Activated naive CD4-positive, alpha-beta T cell treated with anti-CD3 and anti-CD28 coated beads for 36 hours (primary cell): ENCODE measurements around the gene SRGAP3. TPM values are rescaled to one million over a fixed set of nuclear protein-coding genes. Genes with fewer than 3 reads are reported as not detected.
A peak's percentile ranks its signal among the peaks of the same experiment; 100 is the strongest.

Experiments
- CTCF ChIA-PET: fragments of 350-600 bp; sonication (Branson Sonifier 250); formaldehyde crosslinking; loops from one replicate; lab custom pipeline; 2021; ENCODE audit warnings: antibody characterized with exemption; lab: Charles Lee
- DNase-seq: peaks from one replicate; pipeline ENCODE4 v3.0.0-alpha.2; 2020
- H3K27ac Mint-ChIP-seq: one replicate; pipeline ENCODE4 v1.8.0; 2021; ENCODE audit warnings: mild to moderate bottlenecking, mixed read lengths
- H3K27me3 Mint-ChIP-seq: one replicate; pipeline ENCODE4 v1.8.0; 2021; ENCODE audit warnings: low read depth, mixed read lengths
- H3K36me3 Mint-ChIP-seq: one replicate; pipeline ENCODE4 v1.8.0; 2021; ENCODE audit warnings: low read depth, mixed read lengths
- H3K4me1 Mint-ChIP-seq: one replicate; pipeline ENCODE4 v1.8.0; 2021; ENCODE audit warnings: low read depth, mixed read lengths
- H3K4me3 Mint-ChIP-seq: one replicate; pipeline ENCODE4 v1.8.0; 2021; ENCODE audit warnings: mild to moderate bottlenecking, moderate library complexity, mixed read lengths
- H3K9me3 Mint-ChIP-seq: one replicate; pipeline ENCODE4 v1.8.0; 2021; ENCODE audit warnings: mixed read lengths
- intact Hi-C: fragments of 100-400 bp; cut with micrococcal nuclease; formaldehyde crosslinking; loops from one replicate; pipeline ENCODE4 v1.15.1; 2023
- total RNA-seq, 2 experiments: library from RNA; stranded (reverse); gene quantifications; one replicate each; pipeline ENCODE4 v1.2.3, GENCODE V29; 2021

The SRGAP3 gene
- total RNA-seq, 2 experiments from 2014 or later, result 2.4 to 2.5 TPM

DNA sequence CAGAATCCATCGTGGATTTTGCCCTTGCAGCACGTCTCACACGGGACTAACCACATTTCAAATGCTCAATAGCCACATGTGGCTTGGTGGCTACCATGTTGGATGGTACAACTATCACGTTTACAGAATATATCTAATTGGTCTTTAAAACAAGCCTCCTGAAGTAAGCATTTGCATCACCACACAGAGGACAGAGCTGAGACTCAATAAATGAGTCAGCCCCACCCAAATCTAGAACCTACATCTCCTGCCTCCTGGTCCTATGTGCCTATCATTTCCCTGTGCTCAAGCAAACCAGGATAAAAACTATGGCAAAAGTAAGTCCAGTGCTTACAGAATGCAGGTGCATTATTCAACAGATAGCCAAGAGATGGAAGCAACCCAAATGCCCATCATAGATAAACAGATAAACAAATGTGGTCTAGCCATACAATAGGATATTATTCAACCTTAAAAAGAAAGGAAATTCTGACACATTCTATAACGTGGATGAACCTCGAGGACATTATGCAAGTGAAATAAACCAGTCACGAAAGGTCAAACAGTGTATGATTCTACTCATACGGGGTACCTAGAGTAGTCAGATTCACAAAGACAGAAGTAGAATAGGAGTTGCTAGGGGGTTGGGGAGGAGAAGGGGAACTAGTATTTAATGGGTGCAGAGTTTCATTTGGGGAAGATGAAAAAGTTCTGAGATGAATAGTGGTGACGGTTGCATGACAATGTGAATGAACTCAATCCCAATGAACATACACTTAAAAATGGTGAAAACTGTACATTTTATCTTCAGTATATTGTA is 43.9 kb downstream of the SRGAP3 start:
- no peaks in the 10 kb centered on the region for H3K36me3 Mint-ChIP-seq
- H3K9me3 Mint-ChIP-seq, result no peaks in the 10 kb centered on the region
- no peaks in the 10 kb centered on the region for H3K4me1 Mint-ChIP-seq
- H3K27me3 Mint-ChIP-seq, result no peaks in the 10 kb centered on the region
- DNase-seq, result no peak
- no peak overlapping the region for H3K27ac Mint-ChIP-seq
- no peak overlapping the region for H3K4me3 Mint-ChIP-seq
- intact Hi-C loops, result no loop called here
- CTCF ChIA-PET, result no interaction called here

DNA sequence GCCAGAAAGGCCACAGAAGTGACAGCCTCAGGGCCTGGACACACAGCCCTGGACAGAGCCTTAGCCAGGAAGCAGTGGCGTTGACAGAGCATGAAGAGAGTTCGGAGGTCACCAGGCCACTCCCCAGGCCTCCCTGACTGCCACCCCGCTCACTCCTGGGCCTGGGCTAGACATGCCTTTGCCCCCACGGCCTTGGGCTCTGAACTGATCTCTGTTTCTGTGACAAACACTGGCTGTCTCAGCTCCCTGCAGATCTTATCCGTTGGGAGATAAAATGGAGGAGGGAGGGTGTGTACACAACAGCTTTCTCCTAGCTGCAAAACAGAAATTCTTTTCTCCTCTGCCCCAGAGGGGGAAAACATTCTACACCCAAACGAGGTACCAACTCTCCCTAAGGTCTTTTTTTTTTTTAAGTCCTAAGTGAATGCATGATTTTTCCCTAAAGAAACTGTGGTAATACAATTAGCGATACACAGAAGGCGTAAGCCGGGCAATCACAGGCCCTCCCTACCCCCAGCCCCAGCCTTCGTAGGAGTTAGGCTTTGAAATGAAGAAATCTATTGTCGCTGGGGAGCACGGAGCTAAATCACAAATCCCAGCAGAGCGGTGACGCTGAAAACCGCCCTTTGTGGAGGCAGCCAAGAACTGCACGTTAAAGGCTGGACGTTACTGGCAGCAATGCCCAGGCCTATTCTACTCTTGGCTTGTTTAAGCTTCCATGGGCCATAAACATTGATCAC is 45.0 kb downstream of the SRGAP3 start:
- Mint-ChIP-seq H3K4me3 (no peak overlapping the region), H3K4me1 (no peaks in the 10 kb centered on the region), H3K9me3 (no peaks in the 10 kb centered on the region), H3K36me3 (no peaks in the 10 kb centered on the region), H3K27me3 (no peaks in the 10 kb centered on the region), H3K27ac (no peak overlapping the region)
- intact Hi-C loops, result no loop called here
- CTCF ChIA-PET, result no interaction called here
- DNase-seq, result no peak

DNA sequence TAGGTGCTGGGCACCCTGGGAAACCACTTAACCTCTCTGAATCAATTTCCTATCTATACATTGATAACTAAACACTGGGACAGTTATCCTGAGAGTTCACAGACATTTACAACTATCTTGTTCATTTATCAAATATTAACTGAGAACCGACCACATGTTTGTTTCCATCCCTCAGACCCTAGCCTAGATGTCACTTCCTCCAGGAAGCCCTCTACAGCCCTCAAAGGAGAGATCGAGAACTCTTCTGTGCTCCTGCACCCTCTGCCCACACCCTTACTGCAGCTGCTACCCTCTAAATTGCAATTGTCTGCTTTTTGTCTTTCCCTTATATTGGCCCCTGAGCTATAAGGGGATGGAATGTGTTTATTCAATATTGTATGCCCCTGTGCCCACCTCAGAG is 46.1 kb downstream of the SRGAP3 start:
- CTCF ChIA-PET, result no interaction called here
- intact Hi-C loops, result no loop called here
- Mint-ChIP-seq H3K27ac (no peak overlapping the region), H3K27me3 (no peaks in the 10 kb centered on the region), H3K4me3 (no peak overlapping the region), H3K9me3 (no peaks in the 10 kb centered on the region), H3K4me1 (no peaks in the 10 kb centered on the region), H3K36me3 (no peaks in the 10 kb centered on the region)
- DNase-seq, result no peak

DNA sequence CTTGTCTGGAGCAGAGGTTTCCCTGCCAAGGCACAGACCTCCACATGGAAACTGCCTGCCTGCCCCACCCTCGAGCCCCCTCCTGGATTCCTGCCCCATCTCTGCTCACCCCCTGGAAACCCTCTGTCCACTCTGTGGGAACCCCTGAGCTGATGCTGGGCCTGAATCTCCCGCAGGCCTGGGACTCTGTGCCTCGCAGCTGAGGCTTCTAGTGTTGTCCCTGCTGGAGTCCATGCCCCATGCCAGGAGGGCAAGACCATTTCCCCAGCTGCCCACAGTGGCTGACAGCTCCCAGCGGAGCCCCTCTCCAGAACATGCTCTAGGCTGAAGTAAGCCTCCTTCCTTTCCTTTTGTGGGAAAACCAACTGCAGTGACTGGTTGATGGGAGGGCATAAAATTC is 46.9 kb downstream of the SRGAP3 start:
- intact Hi-C loops, result no loop called here
- CTCF ChIA-PET, result interaction anchor here (0.8 kb wide), 1 partner anchor 12 kb away, joined by 3 read pairs; no protein-coding TSS in a partner anchor

DNA sequence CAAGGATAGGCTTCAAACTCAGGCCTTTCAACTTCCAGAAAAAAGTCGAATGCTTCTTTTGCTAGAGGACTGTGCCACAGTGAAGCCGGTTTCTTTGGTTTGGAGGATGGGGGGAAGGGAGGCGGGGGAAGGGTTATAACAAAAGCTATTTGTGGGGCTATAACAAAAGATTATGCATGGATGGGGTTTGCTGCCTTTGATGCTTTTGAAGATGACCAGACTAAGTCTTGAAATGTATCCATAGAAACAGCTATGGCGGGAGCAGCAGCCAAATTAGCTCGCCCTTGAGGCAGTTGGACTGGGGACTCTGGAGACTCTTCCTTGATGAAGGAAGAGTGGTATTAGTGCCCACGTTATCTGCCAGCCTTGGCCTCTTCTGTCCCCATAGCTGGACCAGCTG is 47.5 kb downstream of the SRGAP3 start:
- Mint-ChIP-seq H3K4me3 (no peak overlapping the region), H3K27ac (no peak overlapping the region), H3K9me3 (no peaks in the 10 kb centered on the region), H3K4me1 (no peaks in the 10 kb centered on the region), H3K27me3 (no peaks in the 10 kb centered on the region), H3K36me3 (no peaks in the 10 kb centered on the region)
- intact Hi-C loops, result no loop called here
- no peak for DNase-seq
- CTCF ChIA-PET, result no interaction called here

More for the DNA sequence above, 46.9 kb downstream of the SRGAP3 start:
- DNase-seq, result no peak
- Mint-ChIP-seq H3K27me3 (no peaks in the 10 kb centered on the region), H3K27ac (no peak overlapping the region), H3K9me3 (no peaks in the 10 kb centered on the region), H3K36me3 (no peaks in the 10 kb centered on the region), H3K4me3 (no peak overlapping the region), H3K4me1 (no peaks in the 10 kb centered on the region)

DNA sequence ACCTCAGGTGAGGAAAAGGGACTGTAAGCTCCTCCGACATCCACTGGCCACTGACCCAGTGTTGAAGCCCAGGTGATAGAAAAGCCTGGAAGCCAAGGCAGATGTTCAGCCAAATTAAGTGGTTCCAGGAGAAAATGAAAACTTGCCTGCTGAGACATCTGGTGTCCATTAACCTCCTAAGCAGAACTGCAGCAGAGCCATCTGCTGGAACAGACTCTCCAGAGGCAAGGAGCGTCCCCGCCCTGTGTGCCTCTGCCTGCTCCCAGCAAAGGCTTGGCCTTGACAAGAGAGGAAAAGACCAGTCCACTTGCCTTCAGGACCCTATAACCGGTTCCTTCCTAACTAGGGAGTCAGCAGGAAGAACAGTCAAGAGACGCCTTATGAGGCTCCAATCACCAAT is 48.2 kb downstream of the SRGAP3 start:
- no peak overlapping the region for H3K4me3 Mint-ChIP-seq
- no peak for DNase-seq
- no peaks in the 10 kb centered on the region for H3K9me3 Mint-ChIP-seq
- no peak overlapping the region for H3K27ac Mint-ChIP-seq
- H3K36me3 Mint-ChIP-seq, result no peaks in the 10 kb centered on the region
- no peaks in the 10 kb centered on the region for H3K4me1 Mint-ChIP-seq
- CTCF ChIA-PET, result no interaction called here
- H3K27me3 Mint-ChIP-seq, result no peaks in the 10 kb centered on the region
- intact Hi-C loops, result no loop called here

DNA sequence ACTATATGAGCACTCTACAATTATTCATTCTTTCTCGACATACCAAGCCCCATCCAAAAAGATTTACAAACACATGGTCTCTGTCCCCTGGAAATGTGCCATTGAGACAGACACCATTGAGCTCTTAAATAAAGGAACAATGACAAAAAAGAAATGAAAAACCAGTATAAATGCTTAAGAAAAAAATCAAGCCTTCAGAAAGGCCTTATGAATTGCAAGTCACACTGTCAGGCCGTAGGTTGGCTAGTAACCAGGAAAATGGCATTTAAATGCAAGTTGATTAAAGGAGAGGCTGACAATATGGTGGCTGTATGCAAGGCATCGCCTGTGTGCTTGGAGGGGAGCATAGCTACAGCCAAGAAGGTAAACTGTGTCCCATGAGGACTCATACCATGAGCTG is 49.7 kb downstream of the SRGAP3 start:
- Mint-ChIP-seq H3K27ac (no peak overlapping the region), H3K4me1 (no peaks in the 10 kb centered on the region), H3K36me3 (no peaks in the 10 kb centered on the region), H3K4me3 (no peak overlapping the region), H3K27me3 (no peaks in the 10 kb centered on the region), H3K9me3 (no peaks in the 10 kb centered on the region)
- CTCF ChIA-PET, result no interaction called here
- intact Hi-C loops, result no loop called here
- DNase-seq, result no peak

DNA sequence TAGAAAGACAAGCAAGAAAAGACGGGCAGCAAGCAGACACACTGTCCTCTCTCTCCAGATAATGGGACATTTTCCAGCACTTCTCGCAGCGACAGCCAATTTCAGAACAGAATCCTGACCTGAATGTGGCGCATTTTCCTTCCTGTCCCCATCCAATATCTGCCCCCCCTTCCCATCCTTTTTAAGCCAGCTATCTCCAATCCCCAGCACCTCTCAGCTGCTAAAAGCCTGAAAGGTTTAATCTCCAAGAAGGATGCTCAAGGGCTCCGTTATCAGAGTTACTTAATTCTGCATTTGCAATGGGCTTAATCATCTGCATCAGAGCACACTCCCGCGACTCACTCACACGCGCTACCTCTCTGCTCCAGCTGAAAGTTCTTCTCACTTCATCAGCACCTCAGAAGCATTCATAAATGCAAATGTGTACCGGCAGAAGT is 50.5 kb downstream of the SRGAP3 start:
- H3K27ac Mint-ChIP-seq, result no peak overlapping the region
- no peaks in the 10 kb centered on the region for H3K27me3 Mint-ChIP-seq
- H3K36me3 Mint-ChIP-seq, result no peaks in the 10 kb centered on the region
- no peaks in the 10 kb centered on the region for H3K9me3 Mint-ChIP-seq
- CTCF ChIA-PET, result no interaction called here
- no peak for DNase-seq
- intact Hi-C loops, result no loop called here
- H3K4me1 Mint-ChIP-seq, result no peaks in the 10 kb centered on the region
- H3K4me3 Mint-ChIP-seq, result no peak overlapping the region

DNA sequence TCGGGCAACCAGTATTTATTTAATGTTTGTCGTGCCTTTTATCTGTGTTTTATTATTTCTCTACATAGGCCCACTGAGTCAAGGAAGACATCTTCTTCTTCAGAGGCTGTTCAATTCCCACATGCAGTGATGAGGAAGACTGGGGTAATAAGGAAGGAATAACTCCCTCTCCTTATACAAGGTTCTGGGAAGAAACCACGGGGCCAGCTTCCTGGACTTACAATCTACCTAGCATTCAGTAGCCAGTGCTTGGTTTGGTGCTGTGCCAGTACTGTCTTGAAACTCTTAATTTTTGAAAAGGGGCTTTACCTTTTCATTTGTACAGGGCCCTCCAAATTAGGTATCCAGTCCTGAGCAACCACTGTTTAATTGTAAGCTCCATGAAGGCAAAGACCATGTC is 51.2 kb downstream of the SRGAP3 start:
- Mint-ChIP-seq H3K4me3 (no peak overlapping the region), H3K4me1 (no peaks in the 10 kb centered on the region), H3K27ac (no peak overlapping the region), H3K36me3 (no peaks in the 10 kb centered on the region), H3K9me3 (no peaks in the 10 kb centered on the region), H3K27me3 (no peaks in the 10 kb centered on the region)
- intact Hi-C loops, result no loop called here
- CTCF ChIA-PET, result no interaction called here
- DNase-seq, result no peak

DNA sequence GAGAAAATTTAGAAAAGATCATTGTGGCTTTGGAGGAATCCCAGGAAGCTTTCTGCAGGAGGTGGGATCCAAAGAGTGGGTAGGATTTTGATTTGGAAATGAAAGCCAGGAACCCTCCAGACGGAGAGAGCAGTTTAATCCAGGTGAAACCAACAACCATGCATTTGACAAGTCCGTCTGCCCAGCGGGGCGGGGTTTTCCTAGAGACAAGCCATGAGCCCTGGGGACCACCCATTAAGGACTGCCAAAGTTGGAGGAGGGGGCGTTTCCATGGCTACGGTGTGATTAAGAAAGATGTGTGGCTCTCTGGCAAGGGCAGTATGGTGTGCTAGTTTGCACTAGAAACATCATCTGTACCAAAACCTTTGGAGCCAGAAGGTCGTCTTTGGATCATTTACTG is 53.4 kb downstream of the SRGAP3 start:
- intact Hi-C loops, result no loop called here
- H3K27me3 Mint-ChIP-seq, result no peaks in the 10 kb centered on the region
- no peak overlapping the region for H3K27ac Mint-ChIP-seq
- CTCF ChIA-PET, result no interaction called here
- H3K36me3 Mint-ChIP-seq, result no peaks in the 10 kb centered on the region
- H3K4me1 Mint-ChIP-seq, result no peaks in the 10 kb centered on the region
- no peaks in the 10 kb centered on the region for H3K9me3 Mint-ChIP-seq
- no peak overlapping the region for H3K4me3 Mint-ChIP-seq
- DNase-seq, result no peak

DNA sequence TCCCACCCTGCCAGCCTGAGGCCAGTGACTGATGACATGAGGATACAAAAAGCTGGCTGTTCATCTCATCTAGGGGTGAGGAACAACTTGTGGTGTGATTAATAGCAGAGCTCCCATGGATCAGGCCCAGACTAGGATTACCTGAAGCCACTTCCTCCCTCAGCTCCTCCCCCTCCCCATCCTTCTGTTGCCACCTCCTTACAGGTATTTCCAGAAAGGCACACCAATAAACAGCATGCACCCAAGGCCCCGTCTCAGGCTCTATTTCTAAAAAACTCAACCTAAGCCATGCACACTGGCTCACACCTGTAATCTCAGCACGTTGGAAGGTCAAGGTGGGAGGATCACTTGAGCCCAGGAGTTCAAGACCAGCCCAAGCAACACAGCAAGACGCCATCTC is 54.1 kb downstream of the SRGAP3 start:
- no peaks in the 10 kb centered on the region for H3K9me3 Mint-ChIP-seq
- H3K36me3 Mint-ChIP-seq, result no peaks in the 10 kb centered on the region
- no peaks in the 10 kb centered on the region for H3K27me3 Mint-ChIP-seq
- H3K4me3 Mint-ChIP-seq, result no peak overlapping the region
- intact Hi-C loops, result no loop called here
- no peak for DNase-seq
- H3K27ac Mint-ChIP-seq, result no peak overlapping the region
- CTCF ChIA-PET, result no interaction called here
- H3K4me1 Mint-ChIP-seq, result no peaks in the 10 kb centered on the region

DNA sequence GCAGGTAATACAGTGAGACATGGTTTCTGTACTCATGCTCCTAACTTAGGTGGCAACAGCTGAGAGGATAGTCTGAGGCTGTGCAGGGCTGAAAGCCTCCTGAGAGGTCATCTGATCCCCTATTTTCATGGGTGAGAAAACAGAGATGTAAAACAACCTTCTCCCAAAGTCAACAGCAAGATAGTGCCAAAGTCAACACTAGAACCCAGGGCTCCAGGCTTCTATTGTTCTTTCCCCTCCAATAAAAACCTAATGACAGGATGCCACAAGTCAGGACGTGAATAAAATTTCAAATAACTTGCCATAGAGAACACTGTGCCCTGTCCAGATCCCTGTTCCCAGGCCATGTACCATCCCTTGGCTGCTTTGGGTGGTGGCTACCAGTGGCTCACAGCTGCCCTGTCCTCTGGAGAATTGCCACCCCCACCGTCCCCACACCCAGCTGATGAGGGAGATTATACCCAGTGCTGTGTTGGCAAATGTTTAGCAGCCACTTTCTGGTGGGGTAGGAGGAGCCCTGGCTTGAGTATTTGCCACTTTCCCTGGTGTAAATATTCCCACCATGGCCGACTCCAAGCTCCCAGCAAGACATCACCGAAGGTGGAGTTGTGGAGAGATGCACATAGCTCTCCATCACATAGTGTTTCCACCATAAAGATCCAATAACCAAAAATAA is 54.8 kb downstream of the SRGAP3 start:
- Mint-ChIP-seq H3K27ac (peak overlapping the region; percentile 9), H3K9me3 (no peaks in the 10 kb centered on the region), H3K4me1 (no peaks in the 10 kb centered on the region), H3K27me3 (no peaks in the 10 kb centered on the region), H3K4me3 (no peak overlapping the region), H3K36me3 (no peaks in the 10 kb centered on the region)
- DNase-seq, result no peak
- intact Hi-C loops, result no loop called here
- CTCF ChIA-PET, result no interaction called here
